GM18909 (cell line): ENCODE measurements around the gene TMPRSS6.

Source experiments
- ATAC-seq: cut with Tn5 transposase; IDR thresholded peaks from one replicate; pipeline ENCODE4 v1.9.1; 2021; ENCODE audit warnings: mild to moderate bottlenecking; ENCODE audit not compliant: unreplicated experiment, poor library complexity

TMPRSS6 gene

GRCh38 chr22:37032535-37033460, 76.7 kb downstream of the TMPRSS6 start:
- no peak for ATAC-seq

- no peak for ATAC-seq
These were observed 77.4 kb downstream of the TMPRSS6 start for GRCh38 chr22:37032134-37032534.

GRCh38 chr22:37030560-37031281, 78.8 kb downstream of the TMPRSS6 start:
- ATAC-seq, result no peak

GRCh38 chr22:37028692-37029674, 80.5 kb downstream of the TMPRSS6 start:
- no peak for ATAC-seq

- ATAC-seq, result no peak
These were observed 82.0 kb downstream of the TMPRSS6 start for GRCh38 chr22:37027556-37027955.

GRCh38 chr22:37026325-37026724, 83.2 kb downstream of the TMPRSS6 start:
- no peak for ATAC-seq

- ATAC-seq, result no peak
These were observed 83.9 kb downstream of the TMPRSS6 start for GRCh38 chr22:37025500-37026070.

GRCh38 chr22:37024339-37025157, 85.0 kb downstream of the TMPRSS6 start:
- no peak for ATAC-seq

- no peak for ATAC-seq
These were observed 85.7 kb downstream of the TMPRSS6 start for GRCh38 chr22:37023743-37024338.

- ATAC-seq, result no peak
These were observed 86.8 kb downstream of the TMPRSS6 start for GRCh38 chr22:37022483-37023337.

- no peak for ATAC-seq
These were observed 87.6 kb downstream of the TMPRSS6 start for GRCh38 chr22:37021710-37022482.

- no peak for ATAC-seq
These were observed 88.5 kb downstream of the TMPRSS6 start for GRCh38 chr22:37021041-37021440.

- no peak for ATAC-seq
These were observed 89.4 kb downstream of the TMPRSS6 start for GRCh38 chr22:37020192-37020479.

- peak; percentile 56 for ATAC-seq
These were observed 90.0 kb downstream of the TMPRSS6 start, which contains the start of the genes MPST and TST for GRCh38 chr22:37019309-37020191. TSS of gene MPST (plus strand) at chr22:37019742. CDS start at chr22:37019837, 95 bp downstream. TSS of gene TST (minus strand) at chr22:37019447. CDS start at chr22:37018732, 715 bp downstream.

- ATAC-seq, result peak; percentile 15
These were observed 90.7 kb downstream of the TMPRSS6 start for GRCh38 chr22:37018815-37019308.
